ENCODE measurements around the gene RASGRP3.

RASGRP3 gene

GRCh38 chr2:33525666-33526065, 49.2 kb downstream of the RASGRP3 start:
- no peak for DNase-seq (ENCODE audit: low read depth)

GRCh38 chr2:33526132-33526531, 49.7 kb downstream of the RASGRP3 start:
- no peak for DNase-seq (ENCODE audit: low read depth)

GRCh38 chr2:33526921-33527320, 50.5 kb downstream of the RASGRP3 start:
- DNase-seq (ENCODE audit: low read depth), result no peak

- no peak for DNase-seq (ENCODE audit: low read depth)
These were observed 52.0 kb downstream of the RASGRP3 start for GRCh38 chr2:33528441-33528950.

- no peak for DNase-seq (ENCODE audit: low read depth)
These were observed 53.5 kb downstream of the RASGRP3 start for GRCh38 chr2:33529771-33530481.

- no peak for DNase-seq (ENCODE audit: low read depth)
These were observed 54.5 kb downstream of the RASGRP3 start for GRCh38 chr2:33530690-33531548.

GRCh38 chr2:33531549-33532059, 55.2 kb downstream of the RASGRP3 start:
- no peak for DNase-seq (ENCODE audit: low read depth)

- no peak for DNase-seq (ENCODE audit: low read depth)
These were observed 55.7 kb downstream of the RASGRP3 start for GRCh38 chr2:33532146-33532545.

GRCh38 chr2:33532966-33533365, 56.5 kb downstream of the RASGRP3 start:
- no peak for DNase-seq (ENCODE audit: low read depth)

GRCh38 chr2:33535421-33535820, 59.0 kb downstream of the RASGRP3 start:
- no peak for DNase-seq (ENCODE audit: low read depth)

GRCh38 chr2:33541243-33541642, 64.8 kb downstream of the RASGRP3 start:
- DNase-seq (ENCODE audit: low read depth), result no peak

- DNase-seq (ENCODE audit: low read depth), result no peak
These were observed 73.8 kb downstream of the RASGRP3 start for GRCh38 chr2:33550206-33550605.

- no peak for DNase-seq (ENCODE audit: low read depth)
These were observed 76.5 kb downstream of the RASGRP3 start for GRCh38 chr2:33552758-33553461.

GRCh38 chr2:33555681-33556080, 79.2 kb downstream of the RASGRP3 start:
- DNase-seq (ENCODE audit: low read depth), result no peak

GRCh38 chr2:33559328-33559727, 82.9 kb downstream of the RASGRP3 start:
- no peak for DNase-seq (ENCODE audit: low read depth)

GRCh38 chr2:33560017-33560416, 83.6 kb downstream of the RASGRP3 start:
- no peak for DNase-seq (ENCODE audit: low read depth)

GRCh38 chr2:33561872-33562271, 85.4 kb downstream of the RASGRP3 start:
- no peak for DNase-seq (ENCODE audit: low read depth)

GRCh38 chr2:33570681-33571080, 94.2 kb downstream of the RASGRP3 start:
- no peak for DNase-seq (ENCODE audit: low read depth)

GRCh38 chr2:33573657-33574056, 97.2 kb downstream of the RASGRP3 start:
- no peak for DNase-seq (ENCODE audit: low read depth)

- no peak for DNase-seq (ENCODE audit: low read depth)
These were observed 100.6 kb downstream of the RASGRP3 start for GRCh38 chr2:33577084-33577483.

GRCh38 chr2:33577668-33578067, 101.2 kb downstream of the RASGRP3 start:
- DNase-seq (ENCODE audit: low read depth), result no peak

- no peak for DNase-seq (ENCODE audit: low read depth)
These were observed 102.8 kb downstream of the RASGRP3 start for GRCh38 chr2:33579227-33579626.

Measured in stimulated activated CD4-positive, alpha-beta T cell treated with anti-CD3 and anti-CD28 coated beads, Interleukin-2, amount 100 ng/mL, for 4 hours (primary cell).